Loucy (cell line): ENCODE data around the gene S1PR1.
"Not testable (repeated sequence)": the region's sequence is repeated elsewhere in the genome, so short reads cannot be mapped to it uniquely, and the experiment has no call there.

ENCODE experiments used
- H2AFZ ChIP-seq: fragments of 200-600 bp; sonication (generic); 2 replicates; pipeline ENCODE4 v1.6.0; 2016; ENCODE audit warnings: antibody characterized with exemption, mild to moderate bottlenecking, low read length, moderate library complexity
- H3F3A ChIP-seq: fragments of 200-600 bp; 2 replicates; pipeline ENCODE4 v1.6.0; 2016; ENCODE audit warnings: antibody characterized with exemption, low read depth, mild to moderate bottlenecking
- H3K27me3 ChIP-seq: fragments of 200-600 bp; sonication (generic); 2 replicates; pipeline ENCODE4 v1.6.1; 2014; ENCODE audit warnings: low read length, mild to moderate bottlenecking; ENCODE audit not compliant: insufficient read depth, poor library complexity, severe bottlenecking
- H3K36me3 ChIP-seq: fragments of 200-600 bp; sonication (generic); 2 replicates; pipeline ENCODE4 v1.6.1; 2016; ENCODE audit warnings: low read length; ENCODE audit not compliant: insufficient read depth
- H3K4me1 ChIP-seq: fragments of 200-600 bp; sonication (generic); 2 replicates; pipeline ENCODE4 v1.5.1; 2014; ENCODE audit warnings: low read length, mild to moderate bottlenecking; ENCODE audit not compliant: insufficient read depth, poor library complexity, severe bottlenecking
- H3K4me2 ChIP-seq: fragments of 200-600 bp; sonication (generic); 2 replicates; pipeline ENCODE4 v1.6.0; 2014; ENCODE audit warnings: antibody characterized with exemption, low read length, low read depth, mild to moderate bottlenecking; ENCODE audit not compliant: poor library complexity, severe bottlenecking
- H3K4me3 ChIP-seq: fragments of 200-600 bp; sonication (generic); 2 replicates; pipeline ENCODE4 v1.5.1; 2014; ENCODE audit warnings: low read length, mild to moderate bottlenecking, mixed read lengths; ENCODE audit not compliant: poor library complexity, severe bottlenecking
- H3K79me2 ChIP-seq: fragments of 200-600 bp; sonication (generic); 2 replicates; pipeline ENCODE4 v1.6.1; 2014; ENCODE audit warnings: low read length; ENCODE audit not compliant: insufficient read depth
- H3K9ac ChIP-seq: fragments of 200-600 bp; sonication (generic); 2 replicates; pipeline ENCODE4 v1.6.0; 2014; ENCODE audit warnings: mild to moderate bottlenecking, low read depth, low read length, moderate library complexity; ENCODE audit not compliant: poor library complexity, severe bottlenecking
- H3K9me2 ChIP-seq: fragments of 200-600 bp; sonication (generic); replicated peaks from 2 replicates; pipeline ENCODE4 v1.6.1; 2016; ENCODE audit warnings: low read depth, low read length, mixed read lengths
- H3K9me3 ChIP-seq: fragments of 200-600 bp; sonication (generic); 2 replicates; pipeline ENCODE4 v1.6.1; 2014; ENCODE audit warnings: mild to moderate bottlenecking, antibody characterized with exemption, low read length, low read depth; ENCODE audit not compliant: insufficient read depth
- H4K20me1 ChIP-seq: fragments of 200-600 bp; sonication (generic); 2 replicates; pipeline ENCODE4 v1.6.0; 2014; ENCODE audit warnings: antibody characterized with exemption, low read length, mild to moderate bottlenecking; ENCODE audit not compliant: insufficient read depth, poor library complexity, severe bottlenecking
- EZH2phosphoT487 ChIP-seq: fragments of 200-600 bp; IDR thresholded peaks from 2 replicates; pipeline ENCODE4 v1.6.1; 2018; ENCODE audit warnings: antibody characterized with exemption, mild to moderate bottlenecking, moderate library complexity, borderline replicate concordance
- TF ChIP-seq, protein P1 (sequence below): fragments of 200-600 bp; sonication (generic); conservative IDR thresholded peaks from 2 replicates; pipeline ENCODE4 v1.5.1; 2014; ENCODE audit warnings: mild to moderate bottlenecking, antibody characterized with exemption, low read length

S1PR1 gene

GRCh38 chr1:101227837-101228236 is 9.0 kb upstream of the S1PR1 start:
- no peaks in the 10 kb centered on the region for H3K36me3 ChIP-seq
- no peak overlapping the region for H3K4me3 ChIP-seq
- H3K9ac ChIP-seq, result no peak overlapping the region
- no peak overlapping the region for H3K4me2 ChIP-seq
- no peaks in the 10 kb centered on the region for H3K27me3 ChIP-seq
- no peaks in the 10 kb centered on the region for H3K9me3 ChIP-seq
- no peaks in the 10 kb centered on the region for H3K9me2 ChIP-seq
- H3F3A ChIP-seq, result no peaks in the 10 kb centered on the region; the same call in 1 of the 2 replicates
- TF ChIP-seq EZH2phosphoT487, result no peak
- TF ChIP-seq, protein P1, sequence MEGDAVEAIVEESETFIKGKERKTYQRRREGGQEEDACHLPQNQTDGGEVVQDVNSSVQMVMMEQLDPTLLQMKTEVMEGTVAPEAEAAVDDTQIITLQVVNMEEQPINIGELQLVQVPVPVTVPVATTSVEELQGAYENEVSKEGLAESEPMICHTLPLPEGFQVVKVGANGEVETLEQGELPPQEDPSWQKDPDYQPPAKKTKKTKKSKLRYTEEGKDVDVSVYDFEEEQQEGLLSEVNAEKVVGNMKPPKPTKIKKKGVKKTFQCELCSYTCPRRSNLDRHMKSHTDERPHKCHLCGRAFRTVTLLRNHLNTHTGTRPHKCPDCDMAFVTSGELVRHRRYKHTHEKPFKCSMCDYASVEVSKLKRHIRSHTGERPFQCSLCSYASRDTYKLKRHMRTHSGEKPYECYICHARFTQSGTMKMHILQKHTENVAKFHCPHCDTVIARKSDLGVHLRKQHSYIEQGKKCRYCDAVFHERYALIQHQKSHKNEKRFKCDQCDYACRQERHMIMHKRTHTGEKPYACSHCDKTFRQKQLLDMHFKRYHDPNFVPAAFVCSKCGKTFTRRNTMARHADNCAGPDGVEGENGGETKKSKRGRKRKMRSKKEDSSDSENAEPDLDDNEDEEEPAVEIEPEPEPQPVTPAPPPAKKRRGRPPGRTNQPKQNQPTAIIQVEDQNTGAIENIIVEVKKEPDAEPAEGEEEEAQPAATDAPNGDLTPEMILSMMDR, result no peak
- H2AFZ ChIP-seq, result peak overlapping the region; percentile 24; the same call in 1 of the 2 replicates
- no peaks in the 10 kb centered on the region for H3K4me1 ChIP-seq
- H3K79me2 ChIP-seq, result no peaks in the 10 kb centered on the region
- no peaks in the 10 kb centered on the region for H4K20me1 ChIP-seq

GRCh38 chr1:101228424-101229134 is 8.2 kb upstream of the S1PR1 start:
- Histone ChIP-seq H2AFZ (peak overlapping the region; percentile 24; the same call in 1 of the 2 replicates), H3K4me1 (no peaks in the 10 kb centered on the region), H3K79me2 (no peaks in the 10 kb centered on the region), H4K20me1 (no peaks in the 10 kb centered on the region), H3K9ac (no peak overlapping the region), H3K36me3 (no peaks in the 10 kb centered on the region), H3K9me2 (no peaks in the 10 kb centered on the region), H3K4me3 (no peak overlapping the region), H3K9me3 (no peaks in the 10 kb centered on the region), H3F3A (no peaks in the 10 kb centered on the region; the same call in 1 of the 2 replicates), H3K4me2 (no peak overlapping the region), H3K27me3 (no peaks in the 10 kb centered on the region)
- no peak for TF ChIP-seq EZH2phosphoT487
- TF ChIP-seq, protein P1, result no peak

DNA sequence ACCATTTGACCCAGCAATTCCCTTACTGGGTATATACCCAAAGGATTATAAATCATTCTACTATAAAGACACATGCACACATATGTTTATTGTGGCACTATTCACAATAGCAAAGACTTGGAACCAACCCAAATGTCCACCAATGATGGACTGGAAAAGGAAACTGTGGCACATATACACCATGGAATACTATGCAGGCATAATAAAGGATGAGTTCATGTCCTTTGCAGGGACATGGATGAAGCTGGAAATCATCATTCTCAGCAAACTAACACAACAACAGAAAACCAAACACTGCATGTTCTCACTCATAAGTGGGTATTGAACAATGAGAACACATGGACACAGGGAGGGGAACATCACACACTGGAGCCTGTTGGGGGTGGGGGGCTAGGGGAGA is 4.6 kb upstream of the S1PR1 start:
- H3K27me3 ChIP-seq, H2AFZ ChIP-seq, H3K9ac ChIP-seq, H3K36me3 ChIP-seq, H3K4me2 ChIP-seq, H3K9me3 ChIP-seq, H4K20me1 ChIP-seq, H3K79me2 ChIP-seq, H3K9me2 ChIP-seq, H3F3A ChIP-seq, H3K4me3 ChIP-seq: not testable (repeated sequence)
- peaks cover 15% of the 10 kb centered on the region for H3K4me1 ChIP-seq

GRCh38 chr1:101233495-101233894 is 3.3 kb upstream of the S1PR1 start:
- H3K9ac ChIP-seq, result no peak overlapping the region
- no peak overlapping the region for H3K4me2 ChIP-seq
- peaks cover 21% of the 10 kb centered on the region for H3K4me1 ChIP-seq
- no peaks in the 10 kb centered on the region; the same call in 1 of the 2 replicates for H3F3A ChIP-seq
- TF ChIP-seq, protein P1, result no peak
- TF ChIP-seq EZH2phosphoT487, result no peak
- H3K27me3 ChIP-seq, result no peaks in the 10 kb centered on the region
- no peaks in the 10 kb centered on the region for H4K20me1 ChIP-seq
- H3K9me2 ChIP-seq, result no peaks in the 10 kb centered on the region
- no peaks in the 10 kb centered on the region for H3K79me2 ChIP-seq
- peak overlapping the region; percentile 13; the same call in 1 of the 2 replicates for H2AFZ ChIP-seq
- H3K9me3 ChIP-seq, result no peaks in the 10 kb centered on the region
- no peaks in the 10 kb centered on the region for H3K36me3 ChIP-seq
- no peak overlapping the region for H3K4me3 ChIP-seq
